HG02885 (cell line): Measurements from ENCODE around the gene ZSCAN25.

Experiments
- ATAC-seq: cut with Tn5 transposase; IDR thresholded peaks from one replicate; pipeline ENCODE4 v1.9.1; 2021; ENCODE audit warnings: mild to moderate bottlenecking; ENCODE audit not compliant: unreplicated experiment, poor library complexity

The ZSCAN25 gene

GRCh38 chr7:99679400-99680191 lies 62.9 kb downstream of the ZSCAN25 start, which contains the start of gene CYP3A5:
CYP3A5 (minus strand) TSS chr7:99679996; CDS start chr7:99679896, 100 bp downstream.
- ATAC-seq: no peak
